ENCODE measurements around the gene MAML2.

The MAML2 gene

DNA sequence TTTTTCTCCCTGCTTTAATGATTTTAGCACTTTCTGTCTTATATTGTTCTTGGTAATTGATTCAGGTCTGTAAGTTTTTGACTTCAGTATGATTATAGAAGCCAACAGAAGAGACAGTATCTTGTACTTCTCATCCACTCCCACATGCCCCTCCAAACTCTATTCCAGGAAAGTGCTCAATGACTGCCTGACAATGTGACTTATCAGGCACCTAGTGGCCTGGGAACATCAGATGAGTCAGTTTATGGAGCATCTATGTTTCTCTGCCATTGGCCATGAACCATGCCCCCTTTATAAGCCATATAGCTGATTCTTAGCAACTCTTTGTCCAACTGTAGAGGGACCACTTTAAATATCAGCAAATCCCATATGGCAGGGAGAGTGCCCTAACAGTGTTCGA is 239.9 kb downstream of the MAML2 start:
- no peak for TF ChIP-seq CTCF (IDR thresholded peaks at IDR 0.05; ENCODE audit: insufficient read depth, low read depth, low read length, missing control alignments)

GRCh38 chr11:96102664-96103078 is 240.3 kb downstream of the MAML2 start:
- H3K4me3 ChIP-seq (ENCODE audit: low read depth, low read length), result no peak overlapping the region
- no peak for DNase-seq (ENCODE audit: low read depth)
- no peak for TF ChIP-seq CTCF (IDR thresholded peaks at IDR 0.05; ENCODE audit: insufficient read depth, low read depth, low read length, missing control alignments)

More for the DNA sequence above, 239.9 kb downstream of the MAML2 start:
- H3K4me3 ChIP-seq (ENCODE audit: low read depth, low read length), result no peak overlapping the region
- DNase-seq (ENCODE audit: low read depth), result no peak

- TF ChIP-seq CTCF (IDR thresholded peaks at IDR 0.05; ENCODE audit: insufficient read depth, low read depth, low read length, missing control alignments), result no peak
- DNase-seq (ENCODE audit: low read depth), result no peak
- no peak overlapping the region for H3K4me3 ChIP-seq (ENCODE audit: low read depth, low read length)
These were observed 241.8 kb downstream of the MAML2 start for GRCh38 chr11:96101146-96101545.

GRCh38 chr11:96098511-96099241 is 244.3 kb downstream of the MAML2 start:
- no peak for TF ChIP-seq CTCF (IDR thresholded peaks at IDR 0.05; ENCODE audit: insufficient read depth, low read depth, low read length, missing control alignments)
- no peak for DNase-seq (ENCODE audit: low read depth)
- no peak overlapping the region for H3K4me3 ChIP-seq (ENCODE audit: low read depth, low read length)

DNA sequence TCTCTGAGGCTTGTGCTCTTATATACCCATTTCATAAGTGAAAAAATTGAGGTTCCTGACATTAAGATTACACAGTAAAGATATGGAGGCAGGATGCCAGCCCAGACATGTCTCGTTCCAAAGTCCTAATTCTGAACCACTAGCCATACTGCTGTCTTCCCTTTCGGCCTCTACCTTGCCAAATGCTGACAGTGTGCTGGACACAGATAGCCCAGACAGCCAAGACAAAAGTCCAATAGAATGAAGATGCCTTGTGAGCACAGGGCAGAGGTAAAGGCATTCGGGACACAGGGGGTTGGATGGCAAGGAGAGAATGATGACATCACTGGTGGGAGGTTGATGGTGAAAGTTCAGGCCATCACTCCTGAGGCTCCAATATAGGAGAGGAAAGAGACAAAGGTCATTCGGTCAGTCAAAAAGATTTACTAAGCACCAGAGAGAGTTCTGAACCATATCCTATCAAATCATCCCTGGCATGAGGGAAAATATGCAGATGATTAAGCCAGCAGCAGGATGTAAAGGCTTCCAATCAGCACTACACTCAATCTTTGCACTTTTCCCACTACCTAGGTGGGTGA is 245.1 kb downstream of the MAML2 start:
- no peak for TF ChIP-seq CTCF (IDR thresholded peaks at IDR 0.05; ENCODE audit: insufficient read depth, low read depth, low read length, missing control alignments)
- no peak overlapping the region for H3K4me3 ChIP-seq (ENCODE audit: low read depth, low read length)

GRCh38 chr11:96096360-96096759 is 246.6 kb downstream of the MAML2 start:
- TF ChIP-seq CTCF (IDR thresholded peaks at IDR 0.05; ENCODE audit: insufficient read depth, low read depth, low read length, missing control alignments), result no peak
- no peak overlapping the region for H3K4me3 ChIP-seq (ENCODE audit: low read depth, low read length)
- no peak for DNase-seq (ENCODE audit: low read depth)

More for the DNA sequence above, 245.1 kb downstream of the MAML2 start:
- DNase-seq (ENCODE audit: low read depth), result no peak
